Myocyte (in vitro differentiated cells): ENCODE results near the gene FGD2. TPM values are rescaled to one million over a fixed set of nuclear protein-coding genes. Genes with fewer than 3 reads are reported as not detected.
A peak's percentile ranks its signal among the peaks of the same experiment; 100 is the strongest.
"Not testable (repeated sequence)": the region's sequence is repeated elsewhere in the genome, so short reads cannot be mapped to it uniquely, and the experiment has no call there.

Source experiments
- DNase-seq: peaks from one replicate; pipeline ENCODE4 v3.0.0-alpha.2; 2012; ENCODE audit warnings: low read depth
- total RNA-seq: library from RNA; depleted of rRNA; stranded (reverse); fragments of >200 nt; gene quantifications from 2 replicates; pipeline ENCODE4 v1.2.3, GENCODE V29; 2014

The FGD2 gene
- total RNA-seq, 1 donor from 2014 or later: not detected

DNA sequence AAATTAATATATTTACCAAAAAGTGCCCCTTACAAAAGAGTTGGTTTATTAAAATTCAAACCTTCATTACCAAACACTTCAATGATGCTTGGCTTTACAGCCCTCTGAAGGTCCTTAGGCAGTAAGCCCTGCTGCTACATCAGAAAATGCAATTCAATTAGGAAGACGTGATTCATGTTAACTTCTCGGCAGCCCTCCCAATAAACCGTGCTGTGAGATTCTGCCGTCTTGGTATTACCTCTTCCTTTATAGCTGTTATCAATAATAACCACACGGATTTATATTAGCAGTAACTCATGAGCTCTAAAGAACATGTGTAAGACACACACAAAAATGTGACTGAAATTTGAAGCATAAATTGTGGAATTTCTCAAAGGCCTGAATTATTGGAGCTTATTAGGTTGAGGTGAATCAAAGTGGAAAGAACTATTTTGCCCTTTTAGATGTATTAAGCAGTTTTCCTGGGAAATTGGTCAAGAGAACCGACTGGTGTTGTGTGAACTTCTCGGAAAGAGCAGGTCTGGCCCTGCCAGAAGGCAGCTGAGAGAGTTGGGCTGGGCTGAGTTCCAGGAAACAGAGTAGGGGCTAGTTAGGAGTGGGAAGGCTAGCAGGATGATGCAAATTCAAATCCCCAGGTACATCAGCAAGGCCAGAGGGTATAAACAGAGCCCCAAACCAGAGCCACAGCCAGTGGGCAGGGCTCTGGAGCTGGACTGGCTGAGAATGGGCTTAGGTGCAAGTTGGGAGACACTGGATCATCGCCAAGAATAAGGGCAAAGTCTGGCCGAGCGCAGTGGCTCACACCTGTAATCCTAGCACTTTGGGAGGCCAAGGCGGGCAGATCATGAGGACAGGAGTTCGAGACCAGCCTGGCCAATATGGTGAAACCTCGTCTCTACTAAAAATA, 33.1 kb downstream of the FGD2 start:
- peak; percentile 51 for DNase-seq

DNA sequence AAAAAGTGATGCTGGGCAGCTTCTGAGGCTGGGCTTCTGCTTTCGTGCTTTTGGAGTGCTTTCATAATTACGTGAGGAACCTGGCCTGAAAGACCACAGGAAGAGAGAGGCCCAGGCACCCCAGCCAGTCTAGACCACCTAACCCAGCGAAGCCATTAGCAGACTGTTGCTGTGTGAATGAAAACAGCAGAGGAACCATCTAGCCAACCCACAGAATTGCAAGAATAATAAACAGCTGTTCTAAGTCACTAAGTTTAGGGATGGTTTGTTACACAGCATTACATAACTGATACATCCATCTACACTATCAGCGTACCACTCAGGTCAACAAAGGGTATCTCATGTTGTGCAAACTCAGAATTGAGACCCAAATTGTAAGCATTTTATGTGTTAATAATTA, 34.5 kb downstream of the FGD2 start:
- DNase-seq: no peak

DNA sequence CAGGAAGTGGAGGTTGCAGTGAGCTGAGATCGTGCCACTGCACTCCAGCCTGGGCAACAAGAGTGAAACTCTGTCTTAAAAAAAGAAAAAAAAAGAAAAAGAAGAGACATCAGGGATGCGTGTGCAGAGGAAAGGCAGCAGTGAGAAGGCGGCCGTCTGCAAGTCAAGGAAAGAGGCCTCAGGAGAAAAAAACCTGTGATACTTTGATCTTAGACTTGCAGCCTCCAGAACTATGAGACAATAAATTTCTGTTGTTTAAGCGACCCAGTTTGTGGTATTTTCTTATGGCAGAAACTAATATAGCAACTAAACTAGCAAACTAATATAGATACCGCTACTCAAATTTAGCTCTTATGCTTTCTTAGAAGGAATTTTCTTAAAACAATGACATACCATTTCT, 36.1 kb downstream of the FGD2 start:
- DNase-seq: no peak

DNA sequence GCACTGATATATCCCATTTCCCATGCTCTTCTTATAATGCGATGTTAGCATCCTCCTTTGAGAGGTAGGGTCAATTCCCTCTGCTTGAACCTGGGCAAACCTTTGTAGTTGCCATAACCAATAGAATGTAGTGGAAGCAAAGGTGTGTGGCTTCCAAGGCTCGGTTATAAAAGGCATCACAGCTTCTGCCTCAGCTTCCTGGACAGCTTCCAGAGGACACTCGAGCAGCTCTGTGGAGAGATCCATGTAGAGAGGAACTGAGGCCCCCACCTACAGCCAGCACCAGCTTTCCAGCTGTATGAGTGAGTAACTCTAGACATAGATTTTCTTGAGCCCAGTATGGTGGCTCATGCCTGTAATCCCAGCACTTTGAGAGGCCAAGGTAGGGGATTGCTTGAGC, 36.7 kb downstream of the FGD2 start:
- no peak for DNase-seq

DNA sequence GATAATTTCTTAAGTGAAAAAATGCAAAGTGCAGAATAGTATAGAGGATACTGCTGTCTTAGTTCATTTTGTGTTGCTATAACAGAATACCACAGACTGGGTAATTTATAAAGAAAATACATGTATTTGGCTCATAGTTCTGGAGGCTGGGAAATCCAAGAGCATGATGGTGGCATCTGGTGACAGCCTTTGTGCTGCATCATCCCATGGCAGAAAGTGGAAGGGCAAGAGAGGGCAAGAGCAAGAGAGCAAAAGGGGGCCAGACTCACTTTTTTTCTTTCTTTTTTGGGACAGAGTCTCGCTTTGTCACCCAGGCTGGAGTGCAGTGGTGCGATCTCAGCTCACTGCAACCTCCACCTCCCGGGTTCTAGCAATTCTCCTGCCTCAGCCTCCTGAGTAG, 37.6 kb downstream of the FGD2 start:
- not testable (repeated sequence) for DNase-seq

DNA sequence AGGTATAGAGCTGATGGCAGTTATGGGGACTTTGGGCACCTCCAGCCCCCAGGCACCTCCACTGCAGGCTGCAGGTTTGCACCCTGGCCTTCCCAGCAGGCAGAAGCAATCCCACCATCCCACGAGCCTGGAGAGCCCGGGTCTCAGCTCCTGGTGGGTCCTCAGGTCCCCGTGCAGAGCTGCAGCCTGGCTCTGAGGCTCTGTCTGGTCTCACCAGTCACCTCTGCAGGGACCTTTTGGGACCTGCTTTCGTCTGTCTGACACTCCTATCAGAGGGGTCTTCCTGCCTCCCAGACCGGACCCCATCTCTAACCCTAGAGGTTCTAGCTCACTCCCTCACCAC, 41.9 kb downstream of the FGD2 start:
- no peak for DNase-seq

DNA sequence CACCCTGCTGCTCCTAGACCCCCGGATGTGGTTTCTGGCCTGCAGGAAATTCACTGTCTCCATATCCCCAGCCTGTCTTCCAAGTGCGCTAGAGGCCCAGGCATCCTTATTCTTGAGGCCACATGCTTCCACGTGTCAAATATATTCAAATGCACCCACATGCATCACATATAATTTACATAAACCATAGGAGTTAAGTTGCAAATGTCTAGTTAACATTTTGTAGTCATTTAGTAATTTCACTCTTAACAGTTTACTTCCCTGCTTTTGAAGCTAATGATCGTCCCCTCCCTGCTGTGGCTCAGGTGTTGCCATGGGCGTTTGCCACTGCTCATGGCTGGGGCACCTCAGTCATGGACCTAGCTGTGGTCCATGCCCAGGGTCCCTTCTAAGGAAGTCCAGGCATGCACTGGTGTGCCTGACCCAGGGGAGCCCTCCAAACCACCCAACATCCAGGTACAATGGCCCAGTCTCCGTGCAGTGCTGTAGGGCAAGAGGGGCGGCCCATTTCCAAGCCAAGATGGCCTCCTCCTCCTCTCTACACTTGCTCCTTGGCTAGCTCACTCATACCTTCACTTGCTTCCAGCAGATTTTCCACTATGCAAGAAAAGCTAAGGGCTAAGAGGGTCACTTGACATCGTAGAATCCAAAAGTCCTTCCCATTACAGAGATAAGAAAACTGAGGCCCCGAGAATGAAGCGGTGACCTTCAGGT, 42.4 kb downstream of the FGD2 start:
- DNase-seq: no peak

DNA sequence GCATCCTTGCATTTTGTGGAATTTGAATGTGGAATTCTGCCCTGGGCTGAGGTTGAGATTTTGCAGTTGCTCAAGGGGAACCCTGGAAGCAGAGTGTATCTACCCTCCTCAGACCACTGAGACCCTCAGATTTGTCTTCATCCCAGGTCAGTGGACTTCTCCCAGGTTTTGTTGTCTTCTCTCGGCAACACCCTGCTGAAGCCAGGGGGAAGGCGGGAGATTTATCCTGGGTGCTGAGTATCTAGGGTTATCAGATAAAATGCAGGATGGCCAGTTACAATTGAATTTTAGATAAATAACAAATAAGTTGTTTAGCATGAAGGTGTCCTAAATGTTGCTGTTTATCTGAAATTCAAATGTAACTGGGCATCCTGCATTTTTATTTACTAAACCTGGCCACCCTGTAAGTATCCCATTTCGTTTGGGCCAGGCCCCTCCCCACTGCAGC, 43.0 kb downstream of the FGD2 start:
- DNase-seq: no peak

DNA sequence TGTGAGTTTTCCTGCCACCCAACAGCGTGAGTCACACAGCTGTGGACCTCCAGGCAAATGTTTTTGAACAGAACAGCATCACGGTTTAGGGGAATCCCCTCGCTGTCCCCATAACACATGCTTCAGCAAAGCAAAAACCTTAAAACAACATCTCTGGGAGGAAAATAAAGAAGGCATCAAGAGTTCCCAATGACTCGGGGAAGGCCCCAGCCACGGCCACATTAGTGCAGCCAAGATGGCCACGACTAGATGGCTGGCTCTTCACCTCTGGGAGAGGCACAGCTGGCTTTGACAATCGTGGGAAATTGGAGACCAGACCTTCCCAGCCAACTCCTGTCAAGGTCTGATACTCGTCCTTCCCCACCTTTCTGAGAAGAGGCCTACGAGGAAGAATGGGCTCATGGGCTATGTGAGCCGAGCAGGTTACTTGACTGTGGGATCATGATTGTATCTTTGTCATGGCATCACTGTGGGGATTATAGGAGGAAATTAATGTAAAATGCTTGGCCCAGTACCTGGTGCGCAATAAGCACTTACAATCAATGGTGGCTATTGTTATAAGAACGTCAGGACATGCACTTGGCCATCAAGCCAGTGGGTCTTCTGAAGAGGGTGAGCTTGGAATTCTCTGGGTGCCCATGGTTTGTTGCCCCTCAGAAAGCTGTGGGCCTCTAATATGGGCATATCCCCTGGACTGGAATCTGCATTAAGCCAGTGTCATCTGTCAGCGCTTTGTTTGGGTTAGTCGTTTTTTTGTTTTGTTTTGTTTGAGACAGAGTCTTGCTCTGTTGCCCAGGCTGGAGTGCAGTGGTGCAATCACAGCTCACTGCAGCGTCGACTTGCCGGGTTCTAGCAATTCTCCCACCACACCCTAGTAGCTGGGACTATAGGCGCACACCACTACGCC, 43.6 kb downstream of the FGD2 start:
- DNase-seq: peak; percentile 87

DNA sequence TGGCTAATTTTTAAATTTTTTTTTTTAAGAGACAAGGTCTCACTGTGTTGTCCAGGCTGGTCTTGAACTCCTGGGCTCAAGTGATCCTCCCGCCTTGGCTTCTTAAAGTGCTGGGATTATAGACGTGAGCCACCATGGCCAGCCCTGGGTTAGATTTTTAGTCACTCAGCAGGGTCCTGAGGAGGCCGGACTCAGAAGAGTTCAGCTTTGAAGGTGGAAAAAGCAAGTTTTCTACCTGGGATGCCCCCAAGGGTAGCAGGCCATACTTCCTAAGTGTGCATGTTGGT, 44.2 kb downstream of the FGD2 start:
- DNase-seq: no peak

DNA sequence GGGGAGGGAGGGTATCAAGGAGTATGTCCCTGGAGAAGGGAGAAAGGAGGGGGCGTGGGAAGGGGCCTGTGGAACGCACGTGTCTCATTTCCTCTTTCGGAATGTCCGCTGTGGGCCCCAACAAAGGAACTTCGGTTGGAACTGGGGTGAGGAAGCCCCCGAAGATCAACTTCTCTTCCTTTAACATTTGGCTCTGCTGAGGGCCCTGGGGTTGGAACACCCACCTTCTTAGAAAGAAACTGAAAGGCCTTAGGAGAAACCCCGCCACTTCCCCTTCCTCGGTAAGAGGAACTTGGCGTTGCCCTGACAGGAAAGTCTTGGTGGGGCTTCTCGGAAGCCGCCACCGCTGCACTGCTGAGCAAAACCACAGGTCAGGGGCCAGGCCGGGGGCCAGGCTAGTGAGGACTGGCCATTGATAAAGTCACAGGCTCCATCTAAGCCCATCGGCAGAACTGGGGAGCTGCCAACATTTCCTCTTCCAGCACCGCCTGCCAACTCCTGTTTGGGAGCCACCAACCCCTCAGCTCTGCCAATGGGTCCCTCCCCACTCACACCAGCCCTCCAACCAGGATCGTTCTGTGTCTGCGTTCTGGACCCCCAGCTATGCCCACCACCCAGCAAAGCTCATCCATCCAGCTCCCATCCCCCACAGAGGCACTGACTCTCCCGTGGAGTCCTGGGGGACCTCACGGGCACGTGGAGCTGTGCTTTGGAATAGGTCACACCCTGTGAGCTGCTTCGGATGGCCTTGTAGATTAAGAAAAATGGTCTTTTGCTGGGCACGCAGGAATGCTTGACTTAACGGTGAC, 44.8 kb downstream of the FGD2 start:
- no peak for DNase-seq

DNA sequence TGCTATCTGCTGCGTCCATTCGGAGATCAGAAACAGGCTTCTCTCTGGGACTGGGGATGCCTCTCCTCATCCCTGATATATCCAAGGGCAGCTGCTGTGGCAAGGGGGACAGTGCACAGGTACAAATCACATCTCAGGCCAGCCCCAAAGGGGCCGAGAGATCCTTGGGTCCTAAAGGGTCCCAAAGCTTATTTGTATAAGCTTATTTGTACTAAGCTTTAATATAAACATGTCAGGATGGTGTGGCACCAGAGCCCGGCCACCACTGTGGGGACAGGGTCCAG, 45.3 kb downstream of the FGD2 start:
- no peak for DNase-seq

DNA sequence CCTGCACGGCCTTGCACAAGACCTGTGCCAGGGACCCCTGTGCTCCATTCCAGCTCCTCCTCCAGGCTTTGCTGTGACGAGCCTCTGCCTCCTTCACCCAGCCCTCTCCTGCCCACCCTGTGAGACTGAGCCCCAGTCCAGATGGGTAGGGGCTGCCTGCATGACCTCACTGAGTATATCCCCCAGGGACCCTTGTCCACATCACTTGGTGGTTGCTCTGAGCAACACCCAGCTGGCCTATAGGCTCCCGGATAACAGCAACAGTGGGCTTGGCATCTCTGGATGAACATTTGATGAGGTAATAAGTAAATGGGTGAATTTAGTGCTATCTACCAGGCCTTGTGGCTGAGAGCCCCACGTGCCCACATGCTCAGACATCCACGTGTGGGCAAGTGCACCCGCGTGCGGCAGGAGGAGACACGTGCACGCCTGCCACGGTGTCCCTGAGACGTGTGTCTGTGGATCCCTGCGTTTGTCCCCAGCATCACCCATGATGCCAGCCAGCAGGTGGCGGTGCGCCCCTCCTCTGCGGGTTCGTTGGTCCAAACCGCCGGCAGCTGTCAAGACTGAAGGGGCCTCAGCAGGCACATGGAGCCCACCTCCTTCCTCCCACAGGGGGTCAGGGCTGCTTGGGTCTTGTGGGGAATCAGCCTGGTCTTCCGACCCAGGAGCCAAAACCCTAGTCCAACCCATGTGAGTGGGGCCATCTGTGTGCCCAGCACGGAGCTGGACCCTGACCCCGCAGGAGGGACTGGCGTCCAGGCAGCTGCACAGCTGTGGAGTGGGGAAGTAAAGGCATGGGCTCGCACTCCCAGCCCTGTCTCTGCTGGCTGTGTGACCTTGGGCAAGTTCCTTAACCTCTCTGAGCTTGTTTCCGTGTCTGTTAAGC, 45.9 kb downstream of the FGD2 start:
- peak; percentile 86 for DNase-seq

DNA sequence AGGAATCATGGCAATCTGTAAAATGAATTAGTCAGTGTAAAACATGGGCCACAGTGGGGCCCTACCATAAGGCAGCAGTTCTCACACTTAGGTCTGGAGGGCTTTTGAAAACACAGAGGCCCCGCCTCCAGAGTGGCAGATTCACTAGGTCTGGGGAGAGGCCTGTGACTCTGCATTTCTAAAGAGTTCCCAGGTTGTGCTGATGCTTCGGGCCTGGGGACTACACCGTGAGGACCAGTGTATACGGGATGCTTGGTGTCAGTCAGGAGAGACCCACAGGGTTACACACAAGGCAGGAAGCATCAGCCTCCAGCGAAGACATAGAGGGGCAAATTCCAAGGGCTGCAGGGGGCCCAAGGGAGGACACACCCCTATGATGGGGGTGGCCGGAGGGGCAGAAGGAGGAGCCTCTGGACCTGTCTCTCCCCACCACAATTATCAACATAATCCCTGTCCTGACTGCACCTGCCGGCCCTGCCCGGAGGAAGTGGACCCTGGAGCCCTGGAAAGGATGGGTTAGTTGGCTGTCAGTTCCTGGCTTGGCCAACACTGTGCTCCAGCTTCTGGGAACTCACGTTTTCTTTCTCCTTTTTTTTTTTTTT, 46.7 kb downstream of the FGD2 start:
- DNase-seq: no peak

DNA sequence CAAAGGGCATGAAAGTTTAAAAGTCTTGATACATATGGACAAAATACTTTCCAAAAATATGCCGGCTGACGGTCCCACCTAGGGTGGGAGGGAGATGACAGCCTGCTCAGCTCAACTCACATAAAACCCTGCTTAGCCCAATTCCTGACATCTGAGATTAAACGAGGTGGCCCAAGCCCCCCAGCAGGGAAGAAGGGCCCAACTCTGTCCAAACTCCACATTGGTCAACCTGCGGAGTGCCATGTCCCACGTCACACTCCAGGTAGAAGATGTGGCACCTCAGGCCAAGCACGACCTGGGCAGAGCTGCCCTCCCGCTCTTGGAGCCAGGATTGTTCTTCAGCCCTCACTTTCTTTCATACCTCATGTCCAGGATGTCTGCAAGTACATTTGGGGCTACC, 48.2 kb downstream of the FGD2 start:
- no peak for DNase-seq

DNA sequence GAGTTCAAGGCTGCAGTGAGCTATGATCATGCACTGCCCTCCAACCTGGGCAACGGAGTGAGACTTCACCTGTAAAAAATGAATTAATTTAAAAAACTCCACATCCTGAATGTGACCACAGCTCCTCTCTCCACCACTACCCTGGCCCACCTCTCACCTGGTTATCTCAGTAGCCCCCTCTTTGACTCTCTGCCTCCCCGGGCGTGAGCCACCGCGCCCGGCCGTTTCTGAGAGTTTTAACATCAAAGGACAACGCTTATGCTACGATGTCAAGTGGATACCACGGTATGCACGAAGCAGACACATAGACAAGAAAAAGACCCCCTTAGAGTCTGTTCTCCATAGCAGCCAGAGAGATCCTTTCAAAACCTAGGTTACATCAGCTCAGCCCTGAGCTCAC, 48.7 kb downstream of the FGD2 start:
- DNase-seq: no peak

DNA sequence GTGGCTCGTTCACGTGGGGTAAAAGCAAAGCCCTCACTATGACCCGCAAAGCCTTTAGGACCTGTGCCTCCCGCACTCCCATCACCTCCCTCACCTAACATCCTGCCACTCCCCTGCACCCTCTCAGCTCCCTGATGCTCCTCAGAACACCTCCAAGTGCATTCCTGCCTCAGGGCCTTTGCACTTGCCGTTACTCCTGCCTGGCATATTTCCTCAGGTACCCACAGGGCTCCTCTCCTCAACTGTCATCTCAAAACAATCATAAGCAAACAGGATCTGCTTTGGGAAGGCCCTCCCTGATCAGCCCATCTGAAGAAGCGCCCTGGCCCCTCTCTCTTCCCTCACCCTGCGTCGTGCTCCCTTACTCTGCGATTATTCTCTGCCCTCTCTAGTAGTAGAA, 49.1 kb downstream of the FGD2 start:
- no peak for DNase-seq

DNA sequence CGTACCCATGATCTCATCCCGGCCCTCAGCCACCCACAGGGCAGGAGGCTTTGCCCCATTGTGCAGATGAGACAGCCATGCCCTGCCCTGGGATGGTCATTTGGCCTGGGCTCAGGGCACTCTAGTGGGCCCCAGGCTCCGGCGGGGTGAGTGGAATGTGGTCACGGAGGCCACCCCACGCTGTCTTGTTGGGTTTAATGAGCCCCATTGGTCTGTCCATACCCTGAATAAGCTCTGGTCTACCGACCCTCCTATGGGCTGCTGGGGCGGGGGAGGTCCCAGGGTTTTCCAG, 50.6 kb downstream of the FGD2 start:
- DNase-seq: no peak

DNA sequence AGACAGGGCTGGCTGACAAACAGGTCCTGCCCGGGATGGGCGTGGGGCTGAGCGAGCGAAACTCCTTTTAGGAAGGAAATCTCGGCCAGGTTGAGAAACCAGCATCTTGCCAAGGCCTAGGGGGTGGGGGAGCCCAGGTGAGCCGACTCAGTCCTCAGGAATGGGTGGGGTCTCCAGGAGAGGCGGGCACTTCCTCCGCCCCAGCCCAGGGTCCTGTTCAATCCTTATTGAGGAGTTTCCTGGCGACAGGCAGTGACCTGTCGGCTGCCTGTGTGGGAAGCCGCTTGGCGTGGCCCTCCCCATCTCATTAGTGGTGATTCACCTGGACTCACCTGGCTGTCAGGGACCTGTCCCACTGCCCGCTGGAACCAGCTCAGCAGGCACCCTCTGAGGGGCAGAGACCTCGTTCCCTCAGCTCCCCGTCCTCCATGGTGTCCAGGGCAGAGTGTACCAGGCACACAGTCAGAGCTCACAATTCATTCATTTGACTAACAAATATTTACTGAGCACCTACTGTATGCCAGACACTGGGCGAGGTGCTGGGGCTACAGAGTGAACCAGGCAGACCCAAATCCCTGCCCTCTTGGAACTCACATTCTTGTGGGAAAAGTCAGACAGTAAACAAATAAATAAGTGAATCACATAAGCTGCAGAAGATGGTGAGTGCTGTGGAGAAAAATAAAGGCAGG, 51.1 kb downstream of the FGD2 start:
- no peak for DNase-seq

DNA sequence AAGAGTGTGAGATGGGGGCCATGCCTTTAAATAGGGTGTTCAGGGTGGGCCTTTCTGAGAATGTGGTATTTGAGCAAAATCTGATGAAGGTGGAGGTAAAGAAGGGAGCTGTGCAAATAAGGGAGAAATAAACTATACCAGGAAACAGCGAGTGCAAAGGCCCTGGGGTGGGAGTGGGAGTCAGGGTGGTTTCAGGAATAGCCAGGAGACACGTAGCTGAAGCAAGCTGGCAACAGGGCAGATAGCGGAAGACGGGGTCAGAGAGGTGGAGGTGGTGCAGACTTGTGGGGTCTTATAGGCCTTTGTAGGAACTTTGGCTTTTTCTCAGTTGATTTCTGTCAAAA, 51.6 kb downstream of the FGD2 start:
- no peak for DNase-seq
